Measurements from ENCODE around the gene PRKN. TPM values are rescaled to one million over a fixed set of nuclear protein-coding genes. Genes with fewer than 3 reads are reported as not detected.

PRKN gene
- total RNA-seq, 1 experiment from 2014 or later = 0.46 TPM

DNA sequence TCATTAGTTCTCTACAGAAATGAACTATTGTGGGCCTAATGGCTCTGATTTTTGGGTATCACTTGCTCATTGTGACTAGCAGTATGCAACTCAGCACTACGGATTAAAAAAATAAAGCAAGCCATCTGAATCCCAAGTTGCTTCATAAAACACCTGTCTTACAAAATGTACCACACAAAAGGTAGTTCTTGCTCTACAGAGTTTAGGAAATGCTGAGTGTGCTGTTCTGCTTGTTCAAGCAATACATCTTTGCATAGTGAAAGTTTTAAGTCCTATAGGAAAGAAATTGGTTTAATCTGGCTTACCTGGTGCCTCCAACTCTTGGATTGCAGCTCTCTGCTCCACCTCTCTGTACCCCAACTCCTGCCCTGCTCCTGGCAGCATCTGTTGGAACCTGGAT lies 1187.0 kb downstream of the PRKN start:
- intact Hi-C loops (cut with micrococcal nuclease; ENCODE audit: unreplicated experiment) = no loop called here
- TF ChIP-seq CTCF (IDR thresholded peaks at IDR 0.05) (no peak), POLR2AphosphoS5 (IDR thresholded peaks at IDR 0.05; ENCODE audit: low read depth, low read length) (no peak), SIN3A (IDR thresholded peaks at IDR 0.05; ENCODE audit: borderline replicate concordance, insufficient read depth, low read depth, low read length) (no peak), TCF7L2 (IDR thresholded peaks at IDR 0.05; ENCODE audit: low read depth, low read length) (no peak)
- TF ChIP-seq, protein P1, sequence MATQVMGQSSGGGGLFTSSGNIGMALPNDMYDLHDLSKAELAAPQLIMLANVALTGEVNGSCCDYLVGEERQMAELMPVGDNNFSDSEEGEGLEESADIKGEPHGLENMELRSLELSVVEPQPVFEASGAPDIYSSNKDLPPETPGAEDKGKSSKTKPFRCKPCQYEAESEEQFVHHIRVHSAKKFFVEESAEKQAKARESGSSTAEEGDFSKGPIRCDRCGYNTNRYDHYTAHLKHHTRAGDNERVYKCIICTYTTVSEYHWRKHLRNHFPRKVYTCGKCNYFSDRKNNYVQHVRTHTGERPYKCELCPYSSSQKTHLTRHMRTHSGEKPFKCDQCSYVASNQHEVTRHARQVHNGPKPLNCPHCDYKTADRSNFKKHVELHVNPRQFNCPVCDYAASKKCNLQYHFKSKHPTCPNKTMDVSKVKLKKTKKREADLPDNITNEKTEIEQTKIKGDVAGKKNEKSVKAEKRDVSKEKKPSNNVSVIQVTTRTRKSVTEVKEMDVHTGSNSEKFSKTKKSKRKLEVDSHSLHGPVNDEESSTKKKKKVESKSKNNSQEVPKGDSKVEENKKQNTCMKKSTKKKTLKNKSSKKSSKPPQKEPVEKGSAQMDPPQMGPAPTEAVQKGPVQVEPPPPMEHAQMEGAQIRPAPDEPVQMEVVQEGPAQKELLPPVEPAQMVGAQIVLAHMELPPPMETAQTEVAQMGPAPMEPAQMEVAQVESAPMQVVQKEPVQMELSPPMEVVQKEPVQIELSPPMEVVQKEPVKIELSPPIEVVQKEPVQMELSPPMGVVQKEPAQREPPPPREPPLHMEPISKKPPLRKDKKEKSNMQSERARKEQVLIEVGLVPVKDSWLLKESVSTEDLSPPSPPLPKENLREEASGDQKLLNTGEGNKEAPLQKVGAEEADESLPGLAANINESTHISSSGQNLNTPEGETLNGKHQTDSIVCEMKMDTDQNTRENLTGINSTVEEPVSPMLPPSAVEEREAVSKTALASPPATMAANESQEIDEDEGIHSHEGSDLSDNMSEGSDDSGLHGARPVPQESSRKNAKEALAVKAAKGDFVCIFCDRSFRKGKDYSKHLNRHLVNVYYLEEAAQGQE (IDR thresholded peaks at IDR 0.05; ENCODE audit: insufficient read depth in 1 of 2, low read depth in 2 of 2, low read length in 1 of 2) = no peak
- no peaks in the 10 kb centered on the region for H3K9me3 ChIP-seq (ENCODE audit: control insufficient read depth, insufficient read depth, low read depth, low read length)
- no peaks in the 10 kb centered on the region for H3K36me3 ChIP-seq (ENCODE audit: control insufficient read depth, insufficient read depth, low read length)
- H3K4me1 ChIP-seq (ENCODE audit: control insufficient read depth, insufficient read depth, low read length) = no peaks in the 10 kb centered on the region
- no peaks in the 10 kb centered on the region for H3K27me3 ChIP-seq (ENCODE audit: control insufficient read depth, insufficient read depth, low read length)
- no TSS peak for BruUV-seq (replicated peaks)
- ChIA-PET POLR2A (no interaction called here), CTCF (no interaction called here)
- in situ Hi-C loops (cut with HindIII; ENCODE audit: low pct_unique_long_range_greater_than_20kb, low sequenced_read_pairs) = no loop called here
- H3K4me3 ChIP-seq (ENCODE audit: low read depth in 2 of 2, low read length in 2 of 2) = no peak overlapping the region
- DNase-seq (ENCODE audit: low read depth, low spot score) (no peak), ATAC-seq (no peak)
- no peak overlapping the region for H3K27ac ChIP-seq (ENCODE audit: low read length)

GRCh38 chr6:161536224-161536630 lies 1191.3 kb downstream of the PRKN start:
- no peaks in the 10 kb centered on the region for H3K27me3 ChIP-seq (ENCODE audit: control insufficient read depth, insufficient read depth, low read length)
- no TSS peak for BruUV-seq (replicated peaks)
- ATAC-seq = no peak
- intact Hi-C loops (cut with micrococcal nuclease; ENCODE audit: unreplicated experiment) = no loop called here
- no peak overlapping the region for H3K27ac ChIP-seq (ENCODE audit: low read length)
- ChIA-PET POLR2A (no interaction called here), CTCF (no interaction called here)
- in situ Hi-C loops (cut with HindIII; ENCODE audit: low pct_unique_long_range_greater_than_20kb, low sequenced_read_pairs) = no loop called here
- no peak overlapping the region for H3K4me3 ChIP-seq (ENCODE audit: low read depth in 2 of 2, low read length in 2 of 2)
- H3K36me3 ChIP-seq (ENCODE audit: control insufficient read depth, insufficient read depth, low read length) = no peaks in the 10 kb centered on the region
- no peak for TF ChIP-seq SIN3A (IDR thresholded peaks at IDR 0.05; ENCODE audit: borderline replicate concordance, insufficient read depth, low read depth, low read length)
- TF ChIP-seq CTCF (IDR thresholded peaks at IDR 0.05) = no peak
- TF ChIP-seq, protein P1 (IDR thresholded peaks at IDR 0.05; ENCODE audit: insufficient read depth in 1 of 2, low read depth in 2 of 2, low read length in 1 of 2) = no peak
- no peak for TF ChIP-seq POLR2AphosphoS5 (IDR thresholded peaks at IDR 0.05; ENCODE audit: low read depth, low read length)
- no peak for TF ChIP-seq TCF7L2 (IDR thresholded peaks at IDR 0.05; ENCODE audit: low read depth, low read length)
- no peaks in the 10 kb centered on the region for H3K9me3 ChIP-seq (ENCODE audit: control insufficient read depth, insufficient read depth, low read depth, low read length)
- H3K4me1 ChIP-seq (ENCODE audit: control insufficient read depth, insufficient read depth, low read length) = no peaks in the 10 kb centered on the region
- DNase-seq (ENCODE audit: low read depth, low spot score) = no peak
